Lower lobe of right lung (tissue), 2 donors: ENCODE results near the gene PSKH1. TPM values are rescaled to one million over a fixed set of nuclear protein-coding genes. Genes with fewer than 3 reads are reported as not detected.

Experiments
- ATAC-seq, 2 donors: fragments of 200-7000 bp; cut with Tn5 transposase; one replicate each; pipeline ENCODE4 v1.9.1; 2020 to 2022; ENCODE audit warnings: mild to moderate bottlenecking in 2 of 2, moderate library complexity in 2 of 2
- DNase-seq: peaks from one replicate; pipeline ENCODE4 v3.0.0-alpha.2; 2020
- H3K27ac ChIP-seq: fragments of 200-600 bp; one replicate; pipeline ENCODE4 v1.8.0; 2022
- H3K27me3 ChIP-seq: fragments of 200-600 bp; one replicate; pipeline ENCODE4 v1.8.0; 2022; ENCODE audit warnings: low read depth
- H3K36me3 ChIP-seq: fragments of 200-600 bp; one replicate; pipeline ENCODE4 v1.8.0; 2022; ENCODE audit warnings: mild to moderate bottlenecking
- H3K4me1 ChIP-seq: fragments of 200-600 bp; one replicate; pipeline ENCODE4 v1.8.0; 2022
- H3K4me3 ChIP-seq: fragments of 200-600 bp; one replicate; pipeline ENCODE4 v1.8.0; 2022; ENCODE audit warnings: mild to moderate bottlenecking
- H3K9me3 ChIP-seq: fragments of 200-600 bp; one replicate; pipeline ENCODE4 v1.8.0; 2022
- intact Hi-C: fragments of 100-400 bp; cut with DNase I; formaldehyde crosslinking; loops from one replicate; pipeline ENCODE4 v1.11.0; 2022
- total RNA-seq: library from RNA; stranded (reverse); fragmentation: NEBNext Ultra II Directional; extraction: Animal tissue kit (Norgen Biotek cat#: 25700); gene quantifications from one replicate; pipeline ENCODE4 v1.2.1, GENCODE V29; 2021
- TF ChIP-seq, protein P1 (sequence below): fragments of 200-600 bp; IDR thresholded peaks from one replicate; pipeline ENCODE4 v1.8.0; 2022; ENCODE audit warnings: antibody characterized with exemption, mild to moderate bottlenecking
- donor health status: DM: no; HTN: yes; CAD: no; lungs with severe emphysema.

The PSKH1 gene
- total RNA-seq, 1 donor from 2014 or later: 28.3 TPM

DNA sequence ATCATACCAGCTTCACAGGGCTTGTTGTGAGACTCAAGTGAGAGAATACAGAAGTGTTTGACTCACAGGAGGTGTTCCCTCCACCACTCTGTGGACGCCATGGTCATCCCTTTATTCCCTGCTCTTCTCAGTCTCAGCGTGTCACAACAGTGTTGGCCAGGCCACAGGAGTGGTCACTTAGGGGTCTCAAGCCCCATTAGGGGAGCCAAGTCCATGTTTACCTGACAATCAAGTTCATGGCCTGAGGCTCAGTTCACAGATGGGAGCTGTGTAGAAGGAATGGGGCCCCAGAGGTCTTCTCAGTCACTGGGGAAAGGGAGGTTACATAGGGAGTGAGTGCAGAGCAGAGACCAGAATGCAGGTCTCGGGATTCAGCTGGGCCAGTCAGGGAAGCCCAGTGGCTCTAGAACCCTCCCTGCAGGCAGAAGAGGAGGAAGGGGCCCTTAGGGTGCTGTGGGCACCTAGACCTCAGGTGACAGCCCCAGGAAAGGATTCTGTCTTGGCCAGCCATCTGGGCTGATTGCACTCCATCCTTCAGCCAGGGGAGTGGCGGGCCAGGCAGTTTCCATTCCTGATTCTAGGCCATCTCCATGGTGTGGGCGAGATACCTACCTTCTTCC, 36.0 kb upstream of the PSKH1 start:
- TF ChIP-seq, protein P1, sequence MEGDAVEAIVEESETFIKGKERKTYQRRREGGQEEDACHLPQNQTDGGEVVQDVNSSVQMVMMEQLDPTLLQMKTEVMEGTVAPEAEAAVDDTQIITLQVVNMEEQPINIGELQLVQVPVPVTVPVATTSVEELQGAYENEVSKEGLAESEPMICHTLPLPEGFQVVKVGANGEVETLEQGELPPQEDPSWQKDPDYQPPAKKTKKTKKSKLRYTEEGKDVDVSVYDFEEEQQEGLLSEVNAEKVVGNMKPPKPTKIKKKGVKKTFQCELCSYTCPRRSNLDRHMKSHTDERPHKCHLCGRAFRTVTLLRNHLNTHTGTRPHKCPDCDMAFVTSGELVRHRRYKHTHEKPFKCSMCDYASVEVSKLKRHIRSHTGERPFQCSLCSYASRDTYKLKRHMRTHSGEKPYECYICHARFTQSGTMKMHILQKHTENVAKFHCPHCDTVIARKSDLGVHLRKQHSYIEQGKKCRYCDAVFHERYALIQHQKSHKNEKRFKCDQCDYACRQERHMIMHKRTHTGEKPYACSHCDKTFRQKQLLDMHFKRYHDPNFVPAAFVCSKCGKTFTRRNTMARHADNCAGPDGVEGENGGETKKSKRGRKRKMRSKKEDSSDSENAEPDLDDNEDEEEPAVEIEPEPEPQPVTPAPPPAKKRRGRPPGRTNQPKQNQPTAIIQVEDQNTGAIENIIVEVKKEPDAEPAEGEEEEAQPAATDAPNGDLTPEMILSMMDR: no peak
- no peak for ATAC-seq
- Histone ChIP-seq H3K4me1 (peaks cover 51% of the 10 kb centered on the region), H3K36me3 (peaks cover 23% of the 10 kb centered on the region), H3K27ac (peak overlapping the region; percentile 92), H3K4me3 (no peak overlapping the region), H3K27me3 (no peaks in the 10 kb centered on the region), H3K9me3 (no peaks in the 10 kb centered on the region)
- intact Hi-C loops: no loop called here
- no peak for DNase-seq

DNA sequence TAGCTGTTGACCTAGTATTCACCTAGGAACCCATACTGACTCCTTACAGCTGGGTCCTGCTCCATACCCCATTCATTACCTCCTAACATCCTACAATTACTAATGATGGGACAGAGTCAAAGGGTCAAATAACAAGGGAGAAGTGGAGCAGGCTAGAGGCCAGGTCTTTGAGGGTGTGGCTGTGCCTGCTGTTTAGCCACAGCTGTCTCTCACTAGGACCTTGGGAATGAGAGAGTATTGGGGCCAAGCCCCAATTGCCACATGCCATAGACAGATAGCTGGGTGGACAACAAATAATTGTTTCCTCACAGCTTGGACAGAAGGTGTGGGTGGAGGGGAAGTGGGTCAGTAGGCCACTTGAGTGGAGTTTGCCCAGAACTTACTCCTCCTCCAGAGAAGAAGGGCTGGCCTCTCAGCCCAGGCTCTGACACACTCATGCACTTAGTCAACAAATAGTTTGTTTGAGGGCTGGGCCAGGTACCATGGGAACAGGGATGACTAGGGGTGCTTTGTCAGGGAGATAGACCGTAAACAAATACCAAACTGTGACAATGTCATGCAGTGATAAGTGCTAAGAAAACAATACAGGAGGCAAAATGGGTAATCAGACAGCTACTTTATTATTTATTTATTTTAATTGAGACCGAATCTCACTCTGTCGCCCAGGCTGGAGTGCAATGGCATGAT, 35.4 kb upstream of the PSKH1 start:
- DNase-seq: peak; percentile 89
- Histone ChIP-seq H3K27ac (peak overlapping the region; percentile 92), H3K9me3 (no peaks in the 10 kb centered on the region), H3K27me3 (no peaks in the 10 kb centered on the region), H3K4me1 (peaks cover 54% of the 10 kb centered on the region), H3K4me3 (no peak overlapping the region), H3K36me3 (peaks cover 23% of the 10 kb centered on the region)
- TF ChIP-seq, protein P1: no peak
- peak; percentile 96 to 97 for ATAC-seq
- intact Hi-C loops: no loop called here

DNA sequence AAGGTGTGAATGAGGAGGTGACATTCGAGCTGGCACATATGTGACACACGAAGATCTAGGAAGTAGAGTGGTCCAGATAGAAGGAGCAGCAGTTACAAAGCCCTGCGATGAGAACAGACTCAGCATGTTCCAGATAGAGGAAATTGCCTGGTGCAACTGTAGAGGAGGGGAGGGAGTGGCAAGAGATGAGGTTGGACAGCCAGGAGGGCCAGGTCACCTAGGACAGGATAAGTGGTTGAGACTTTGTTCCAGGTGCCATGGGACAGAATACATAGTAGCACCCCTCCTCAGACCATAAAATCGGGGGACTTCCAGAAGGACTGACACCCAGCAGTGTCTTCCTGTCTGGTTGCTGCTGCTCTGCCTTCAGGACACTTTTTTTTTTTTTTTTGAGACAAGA, 34.6 kb upstream of the PSKH1 start:
- ATAC-seq (peak; percentile 28 to 42), DNase-seq (no peak)
- intact Hi-C loops: no loop called here
- TF ChIP-seq, protein P1: no peak
- H3K4me1 ChIP-seq: peaks cover 61% of the 10 kb centered on the region
- no peak overlapping the region for H3K4me3 ChIP-seq
- no peaks in the 10 kb centered on the region for H3K9me3 ChIP-seq
- peaks cover 18% of the 10 kb centered on the region for H3K36me3 ChIP-seq
- no peaks in the 10 kb centered on the region for H3K27me3 ChIP-seq
- peak overlapping the region; percentile 92 for H3K27ac ChIP-seq

DNA sequence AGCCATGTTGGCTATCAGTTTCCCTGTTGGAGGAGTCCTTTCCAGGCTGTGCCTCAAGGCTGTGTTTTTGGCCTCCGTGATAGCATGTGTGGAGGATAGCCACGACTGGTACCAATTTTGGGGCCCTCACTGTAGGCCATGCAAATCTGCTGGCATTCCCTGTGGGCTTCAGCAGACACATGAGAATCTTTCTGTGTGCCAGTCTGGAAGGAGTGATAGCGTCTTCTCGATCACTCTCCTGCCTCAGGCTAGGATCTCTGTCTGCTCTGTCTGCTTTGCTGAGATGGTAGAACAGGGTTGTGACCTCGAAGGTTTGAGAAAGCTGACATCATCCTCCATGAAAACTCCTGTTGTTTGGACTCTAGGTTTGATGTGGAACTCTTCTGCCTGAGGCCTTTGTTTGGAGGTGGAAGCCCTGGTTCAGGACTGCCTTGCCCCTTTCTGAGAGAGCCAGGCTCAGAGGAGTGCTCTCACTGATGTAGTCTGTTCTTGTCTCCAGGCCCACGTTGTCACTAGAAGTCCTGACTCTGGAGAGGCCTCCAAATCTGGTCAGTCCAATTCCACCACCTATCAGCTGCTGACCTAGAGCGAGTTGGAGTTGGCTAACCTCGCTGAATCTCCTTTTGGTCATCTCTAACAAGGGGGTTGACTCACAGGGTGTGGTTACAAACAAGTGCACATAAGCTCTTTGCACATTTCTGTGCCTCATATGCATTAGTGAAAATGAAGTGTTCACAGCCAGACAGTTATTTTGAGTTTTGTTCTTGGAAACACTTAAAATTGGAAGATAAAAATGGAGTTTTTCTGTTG, 32.3 kb upstream of the PSKH1 start:
- Histone ChIP-seq H3K27me3 (no peaks in the 10 kb centered on the region), H3K4me1 (peaks cover 53% of the 10 kb centered on the region), H3K9me3 (no peaks in the 10 kb centered on the region), H3K36me3 (peaks cover 22% of the 10 kb centered on the region), H3K27ac (peak overlapping the region; percentile 11), H3K4me3 (no peak overlapping the region)
- intact Hi-C loops: no loop called here
- ATAC-seq: no peak
- TF ChIP-seq, protein P1: no peak
- no peak for DNase-seq

DNA sequence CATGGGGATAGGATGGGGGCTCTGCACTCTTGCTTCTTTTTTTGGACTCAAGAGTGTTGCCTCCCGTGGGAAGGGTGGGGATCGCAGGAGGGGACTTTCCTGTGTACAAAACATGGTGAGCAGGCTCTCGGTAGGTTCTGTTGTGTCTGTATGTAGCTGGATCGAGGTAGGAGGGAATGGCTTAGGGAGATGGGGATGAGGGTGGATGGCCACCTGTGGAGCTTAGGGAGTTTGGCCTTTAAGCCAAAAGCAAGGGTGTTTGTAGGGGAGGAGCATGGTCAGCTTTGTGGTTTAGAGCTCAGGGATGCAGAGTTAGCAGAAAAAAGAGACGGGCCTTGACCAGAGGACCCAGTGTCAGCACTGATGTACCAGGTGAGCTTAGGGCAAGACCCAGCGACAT, 31.2 kb upstream of the PSKH1 start:
- Histone ChIP-seq H3K9me3 (no peaks in the 10 kb centered on the region), H3K4me3 (no peak overlapping the region), H3K4me1 (peaks cover 49% of the 10 kb centered on the region), H3K36me3 (peaks cover 33% of the 10 kb centered on the region), H3K27ac (no peak overlapping the region), H3K27me3 (no peaks in the 10 kb centered on the region)
- DNase-seq (no peak), ATAC-seq (no peak)
- TF ChIP-seq, protein P1: no peak
- intact Hi-C loops: no loop called here
